Body of pancreas (tissue), 4 donors: ENCODE results near the gene TRIM28. TPM values are rescaled to one million over a fixed set of nuclear protein-coding genes. Genes with fewer than 3 reads are reported as not detected.
A peak's percentile ranks its signal among the peaks of the same experiment; 100 is the strongest.
"Not testable (repeated sequence)": the region's sequence is repeated elsewhere in the genome, so short reads cannot be mapped to it uniquely, and the experiment has no call there.

Experiments
- ATAC-seq: fragments of 150-250 bp; one replicate; pipeline ENCODE4 v1.9.1; 2016
- DNase-seq, 4 donors: peaks; one replicate each; pipeline ENCODE4 v3.0.0-alpha.2; 2019
- H3K27ac ChIP-seq, 4 donors: fragments of 200-600 bp; sonication (generic); 1 replicate in 3 of 4; 2 replicates in 1 of 4; pipeline versions ENCODE4 v1.5.1 to v1.6.1; 2016 to 2019; ENCODE audit warnings: mild to moderate bottlenecking in 1 of 4, mixed read lengths in 1 of 4, moderate library complexity in 1 of 4
- H3K27me3 ChIP-seq, 2 donors: fragments of 200-600 bp; sonication (generic); one replicate each; pipeline ENCODE4 v1.6.0; 2016; ENCODE audit warnings: mild to moderate bottlenecking in 1 of 2
- H3K36me3 ChIP-seq, 2 donors: fragments of 200-600 bp; sonication (generic); replicated peaks in 1 of 2; 2 replicates each; pipeline ENCODE4 v1.5.1; 2016; ENCODE audit warnings: low read depth in 2 of 2; ENCODE audit not compliant: insufficient read depth in 1 of 2
- H3K4me1 ChIP-seq: fragments of 200-600 bp; sonication (generic); one replicate; pipeline ENCODE4 v1.6.0; 2016
- H3K4me3 ChIP-seq, 2 donors: fragments of 200-600 bp; sonication (generic); 1 replicate in 1 of 2; 2 replicates in 1 of 2; pipeline ENCODE4 v1.5.1; 2016 to 2019
- H3K9me3 ChIP-seq, 3 donors: fragments of 200-600 bp; sonication (generic); 1 replicate in 2 of 3; 2 replicates in 1 of 3; pipeline ENCODE4 v1.5.1; 2016
- CTCF ChIP-seq, 7 experiments: fragments of 450-650 bp in 4 of 7; fragments of 200-600 bp in 3 of 7; sonication (generic) in 3 of 7; IDR thresholded peaks; one replicate each; pipeline ENCODE4 v1.5.1; 2016 to 2019; ENCODE audit warnings: antibody characterized with exemption in 7 of 7
- POLR2A ChIP-seq, 3 donors: fragments of 450-650 bp; IDR thresholded peaks; one replicate each; pipeline ENCODE4 v1.6.1; 2016; ENCODE audit warnings: antibody characterized with exemption in 3 of 3, mild to moderate bottlenecking in 2 of 3
- WGBS, 2 donors: methylation state at CpG; one replicate each; pipeline ENCODE4 v1.1.5; 2017; 5-methylcytosine and 5-hydroxymethylcytosine counted together
- intact Hi-C: fragments of 100-400 bp; cut with DNase I; formaldehyde crosslinking; loops from one replicate; pipeline ENCODE4 v1.15.1; 2023
- total RNA-seq, 2 donors: library from RNA; depleted of rRNA; stranded (reverse); fragments of >200 nt; gene quantifications; one replicate each; pipeline ENCODE4 v1.1.0, GENCODE V29; 2016

TRIM28 gene
- total RNA-seq, 2 donors from 2014 or later: 244 to 273 TPM

- H3K4me1 ChIP-seq: peaks cover 28% of the 10 kb centered on the region
- no peaks in the 10 kb centered on the region for H3K27me3 ChIP-seq
Observed at GRCh38 chr19:58575183-58576041, 31.5 kb downstream of the TRIM28 start.

GRCh38 chr19:58577581-58577980 lies 33.7 kb downstream of the TRIM28 start:
- DNase-seq, H3K27ac ChIP-seq: not testable (repeated sequence)
- peaks cover 32% of the 10 kb centered on the region for H3K4me1 ChIP-seq

More at GRCh38 chr19:58575183-58576041, 31.5 kb downstream of the TRIM28 start:
- no peaks in the 10 kb centered on the region for H3K36me3 ChIP-seq
- peak; percentile 86 to 91 (median 88) for DNase-seq
- H3K4me3 ChIP-seq: peak overlapping the region; percentile 26 to 99
- TF ChIP-seq CTCF (IDR thresholded peaks at IDR 0.05) (peak in 4 of 7 experiments; percentile 4 to 35 (median 13)), POLR2A (IDR thresholded peaks at IDR 0.05) (peak in 2 of 3 donors; percentile 57 to 70)
- 0 to 1% methylated on average over 39 to 66 of the region's 66 CpGs for WGBS, 2 donors
- intact Hi-C loops: no loop called here
- H3K9me3 ChIP-seq: no peaks in the 10 kb centered on the region
- H3K27ac ChIP-seq: peak overlapping the region; percentile 71 to 98 (median 88)
- peak; percentile 61 for ATAC-seq

DNA sequence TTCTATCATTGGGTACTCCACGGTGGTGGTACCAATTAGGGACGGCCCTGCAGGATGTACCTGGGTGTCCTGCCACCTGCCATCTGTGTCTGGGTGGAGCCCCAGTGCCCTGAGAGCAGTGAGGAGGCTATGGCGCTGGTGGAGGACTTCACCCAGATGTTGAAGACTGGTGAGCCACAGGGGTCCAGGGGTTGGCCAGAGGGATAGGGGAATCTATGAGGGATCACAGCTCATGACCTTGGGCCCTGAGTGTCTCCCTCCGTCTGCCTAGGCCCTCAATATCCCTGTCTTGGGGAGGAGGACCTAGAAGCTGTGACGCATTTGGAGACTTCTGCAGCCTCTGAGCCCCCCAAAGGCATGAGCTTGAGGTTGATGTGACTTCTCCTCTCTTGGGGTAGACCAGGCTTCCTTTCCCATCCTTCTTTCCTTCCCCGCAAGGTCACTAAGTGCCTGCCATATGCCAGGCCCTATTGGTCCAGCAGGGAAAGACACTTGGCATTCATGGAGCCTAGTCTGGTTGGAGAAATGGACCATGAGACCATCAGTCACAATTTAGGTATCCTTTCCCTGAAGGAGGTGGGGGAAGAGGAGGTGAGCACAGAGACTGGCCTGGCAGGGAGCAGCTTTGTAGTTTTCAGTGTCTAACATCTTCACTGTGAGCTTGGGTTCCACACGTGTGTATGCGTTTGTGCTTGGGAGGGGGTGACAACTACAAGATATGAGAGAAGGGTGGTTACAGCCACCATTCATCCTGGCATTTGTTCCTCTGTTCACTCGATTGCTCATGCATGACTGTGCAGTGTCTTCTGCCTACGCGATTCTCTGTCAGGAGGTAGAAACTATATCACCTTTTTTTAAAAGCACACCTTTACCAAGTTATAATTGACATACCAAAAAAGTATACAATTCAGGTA lies 34.4 kb downstream of the TRIM28 start:
- TF ChIP-seq POLR2A (IDR thresholded peaks at IDR 0.05): no peak
- TF ChIP-seq CTCF (IDR thresholded peaks at IDR 0.05): no peak
- peaks cover 38% of the 10 kb centered on the region for H3K4me1 ChIP-seq
- DNase-seq: no peak
- no peaks in the 10 kb centered on the region for H3K9me3 ChIP-seq
- peaks cover 0 to under 1% of the 10 kb centered on the region in 2 donors for H3K36me3 ChIP-seq
- no peak for ATAC-seq
- H3K27ac ChIP-seq: no peak overlapping the region
- intact Hi-C loops: no loop called here
- 90 to 92% methylated on average over 11 of the region's 11 CpGs for WGBS, 2 donors
- no peak overlapping the region for H3K4me3 ChIP-seq
- H3K27me3 ChIP-seq: no peaks in the 10 kb centered on the region

More at GRCh38 chr19:58577581-58577980, 33.7 kb downstream of the TRIM28 start:
- H3K4me3 ChIP-seq, H3K9me3 ChIP-seq, intact Hi-C loops, ATAC-seq, H3K27me3 ChIP-seq, H3K36me3 ChIP-seq: not testable (repeated sequence)
- 91% methylated on average over 2 of the region's 2 CpGs for WGBS, 2 donors

GRCh38 chr19:58579473-58580142 lies 35.7 kb downstream of the TRIM28 start:
- Histone ChIP-seq H3K4me3 (no peak overlapping the region), H3K9me3 (no peaks in the 10 kb centered on the region), H3K36me3 (peaks cover 0 to 3% of the 10 kb centered on the region in 2 donors), H3K27ac (no peak overlapping the region), H3K4me1 (peaks cover 33% of the 10 kb centered on the region), H3K27me3 (no peaks in the 10 kb centered on the region)
- TF ChIP-seq CTCF (IDR thresholded peaks at IDR 0.05) (no peak), POLR2A (IDR thresholded peaks at IDR 0.05) (no peak)
- 88 to 89% methylated on average over 8 of the region's 8 CpGs for WGBS, 2 donors
- intact Hi-C loops: no loop called here
- DNase-seq: no peak
- no peak for ATAC-seq
